Activated CD8-positive, alpha-beta memory T cell treated with anti-CD3 and anti-CD28 coated beads, Interleukin-2, amount 50 U/mL, for 24 hours (primary cell): ENCODE measurements around the gene TEKTIP1.

Experiments used
- DNase-seq: peaks from one replicate; pipeline ENCODE4 v3.0.0-alpha.2; 2020; ENCODE audit errors: extremely low read depth

The TEKTIP1 gene

GRCh38 chr19:3537438-3538240 lies 1.3 kb upstream of the TEKTIP1 start:
- no peak for DNase-seq

DNA sequence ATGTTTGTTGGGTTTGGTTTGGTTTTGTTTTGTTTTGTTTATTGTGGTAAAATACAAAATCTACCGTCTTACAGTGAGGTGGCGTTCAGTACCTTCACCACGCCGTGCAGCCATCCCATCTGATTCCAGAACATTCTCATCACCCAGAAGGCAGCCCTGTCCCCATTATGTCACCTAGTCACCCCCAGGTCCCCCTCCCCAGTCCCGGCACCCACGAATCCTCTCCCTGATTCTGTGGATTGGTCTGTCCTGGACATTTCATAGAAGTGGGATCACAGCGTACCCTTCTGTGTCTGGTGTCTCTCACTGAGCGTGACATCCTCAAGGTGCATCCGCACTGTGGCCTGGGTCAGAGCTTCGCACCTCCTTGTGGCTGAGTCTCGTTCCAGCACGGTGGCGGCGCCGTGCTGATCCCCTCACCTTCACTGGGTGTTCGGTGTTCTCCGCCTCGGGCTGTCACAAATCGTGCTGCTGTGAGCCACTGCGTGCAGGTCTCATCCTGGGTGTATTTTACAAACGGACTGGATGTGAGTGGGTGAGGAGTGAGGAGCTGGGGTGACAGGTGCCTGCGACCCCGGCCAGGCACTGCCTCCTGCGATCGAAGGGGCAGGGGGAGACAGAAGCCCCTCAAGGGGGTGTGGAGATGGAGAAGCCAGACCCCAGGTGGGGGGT lies 580 bp upstream of the TEKTIP1 start:
- DNase-seq, result no peak

DNA sequence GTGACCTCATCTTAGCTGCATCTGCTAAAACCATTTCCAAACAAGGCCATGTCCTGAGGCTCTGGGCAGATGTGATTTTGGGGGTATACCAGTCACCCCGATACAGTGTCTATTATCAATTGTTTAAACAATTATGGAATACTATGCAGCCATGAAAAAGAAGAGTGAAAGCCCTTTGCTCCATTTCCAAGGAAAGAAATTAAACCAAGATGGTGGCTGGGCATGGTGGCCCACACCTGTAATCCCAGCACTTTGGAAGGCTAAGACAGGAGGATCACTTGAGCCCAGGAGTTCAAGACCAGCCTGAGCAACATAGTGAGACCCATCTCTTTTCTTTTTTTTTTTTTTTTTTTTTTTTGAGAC lies 763 bp downstream of the TEKTIP1 start:
- DNase-seq, result no peak

GRCh38 chr19:3543150-3544057 lies 4.4 kb downstream of the TEKTIP1 start:
- no peak for DNase-seq

DNA sequence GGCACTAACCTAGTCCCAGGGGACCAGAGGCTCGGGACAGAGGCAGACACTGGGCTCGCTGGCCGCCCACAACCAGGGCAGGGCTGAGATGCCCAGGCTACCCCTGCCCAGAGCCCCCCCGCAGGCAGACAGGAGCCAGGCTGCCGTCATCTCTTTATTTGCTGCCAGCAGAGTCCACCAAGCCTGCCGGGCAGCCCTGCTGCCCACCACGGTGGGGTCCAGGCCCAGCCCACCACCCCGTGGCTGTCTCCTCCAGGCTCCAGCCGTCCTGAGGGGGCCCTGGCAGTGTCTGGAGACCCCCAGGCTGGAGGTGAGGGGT lies 5.0 kb downstream of the TEKTIP1 start:
- DNase-seq, result no peak

DNA sequence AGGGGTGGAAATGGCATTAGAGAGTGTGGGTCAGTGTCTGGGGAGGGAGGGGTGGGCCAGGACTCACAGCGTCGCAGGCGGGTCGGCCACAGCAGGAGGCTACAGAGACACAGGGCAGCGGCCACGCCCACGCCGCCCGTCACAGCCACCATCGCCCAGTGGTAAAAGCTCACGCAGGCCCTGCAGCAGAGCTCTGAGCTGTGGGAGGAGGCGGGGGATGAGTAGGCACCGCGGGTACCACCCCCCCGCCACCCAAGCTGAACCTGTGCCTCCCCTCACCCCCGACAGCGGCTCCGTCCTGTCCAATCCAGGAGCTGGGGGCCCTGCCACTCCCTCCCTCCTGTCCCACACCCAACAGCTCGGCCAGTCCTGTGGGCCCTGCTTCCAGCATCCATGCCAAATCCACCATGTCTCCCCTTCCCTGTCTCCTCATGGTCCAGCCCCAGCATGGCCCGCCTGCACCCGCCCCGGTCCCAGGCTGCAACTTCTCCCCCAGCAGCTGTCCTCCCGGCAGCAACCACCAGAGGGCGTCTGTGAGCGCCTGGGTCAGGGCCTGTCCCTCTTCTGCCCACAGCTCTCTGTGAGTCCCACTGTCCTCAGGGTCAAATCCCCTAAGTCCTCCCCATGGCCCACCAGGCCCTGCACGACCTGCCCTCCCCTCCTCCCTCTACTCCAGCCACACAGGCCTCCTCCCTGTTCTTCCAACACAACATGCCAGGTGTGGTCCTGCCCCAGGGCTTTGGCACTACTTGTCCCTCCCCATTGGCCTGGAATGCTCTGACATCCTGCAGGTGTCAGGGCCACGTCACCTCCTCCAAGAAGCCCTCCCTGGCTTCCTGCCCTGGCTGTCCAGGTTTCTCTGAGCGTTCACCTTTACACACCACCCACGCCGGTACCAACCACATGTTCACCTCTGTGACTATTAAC lies 6.0 kb downstream of the TEKTIP1 start:
- peak; percentile 53 for DNase-seq

GRCh38 chr19:3545669-3546034 lies 6.7 kb downstream of the TEKTIP1 start:
- no peak for DNase-seq

- DNase-seq, result no peak
These were observed 7.1 kb downstream of the TEKTIP1 start for GRCh38 chr19:3546119-3546518.

DNA sequence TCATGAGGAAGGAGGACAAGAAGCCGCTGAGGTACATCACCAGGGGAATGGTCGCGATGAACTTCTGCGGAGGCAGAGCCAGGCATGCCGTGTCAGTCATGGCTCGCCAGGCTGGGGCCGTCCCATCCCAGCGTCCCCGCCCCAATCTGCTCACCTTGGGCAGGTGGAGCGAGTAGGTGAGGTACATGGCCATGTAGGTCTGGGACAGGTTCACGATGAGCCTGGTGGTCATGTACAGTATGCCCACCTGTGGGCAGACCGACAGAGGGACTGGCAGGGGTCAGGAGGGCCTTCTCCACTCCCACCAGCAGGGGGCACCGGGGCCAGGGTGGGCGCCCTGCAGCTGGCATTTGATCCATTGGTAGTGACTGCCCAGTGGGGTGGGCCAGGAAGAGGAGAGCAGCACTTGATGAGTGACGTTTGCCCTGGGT lies 8.3 kb downstream of the TEKTIP1 start:
- no peak for DNase-seq

GRCh38 chr19:3547767-3548282 lies 8.9 kb downstream of the TEKTIP1 start:
- DNase-seq, result no peak

GRCh38 chr19:3548606-3549005 lies 9.6 kb downstream of the TEKTIP1 start:
- no peak for DNase-seq

DNA sequence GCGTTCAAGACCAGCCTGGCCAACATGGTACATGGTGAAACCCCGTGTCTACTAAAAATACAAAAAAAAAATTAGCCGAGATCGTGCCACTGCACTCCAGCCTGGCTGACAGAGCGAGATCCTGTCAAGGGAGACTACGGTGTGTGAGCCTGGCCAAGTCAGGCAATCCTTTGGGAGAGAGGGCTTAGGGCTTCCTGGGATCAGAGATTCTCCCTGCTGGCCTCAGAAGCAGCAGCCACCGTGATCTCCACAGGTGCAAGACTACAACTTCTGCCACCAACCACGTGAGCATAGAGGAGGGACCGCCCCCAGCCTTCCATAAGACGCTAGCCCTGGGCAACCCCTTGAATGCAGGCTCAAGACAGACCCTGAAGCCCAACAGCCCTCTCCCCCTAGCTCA lies 10.8 kb downstream of the TEKTIP1 start:
- DNase-seq, result no peak

- no peak for DNase-seq
These were observed 12.2 kb downstream of the TEKTIP1 start for GRCh38 chr19:3550947-3551791.

DNA sequence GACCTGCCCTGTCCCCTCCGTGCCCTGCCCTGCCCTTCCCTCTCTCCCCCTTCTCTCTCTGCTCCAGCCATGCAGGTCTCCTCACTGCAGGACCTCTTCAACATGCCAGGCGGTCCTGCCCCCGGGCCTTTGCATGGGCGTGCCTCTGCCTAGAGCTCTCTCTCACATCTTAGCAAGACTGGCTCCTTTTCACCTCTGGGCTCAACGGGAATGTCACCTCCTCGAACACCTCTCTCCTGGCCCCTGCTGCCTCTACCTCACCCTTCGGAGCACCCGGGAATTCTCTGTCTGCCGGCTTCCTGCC lies 12.8 kb downstream of the TEKTIP1 start:
- no peak for DNase-seq

DNA sequence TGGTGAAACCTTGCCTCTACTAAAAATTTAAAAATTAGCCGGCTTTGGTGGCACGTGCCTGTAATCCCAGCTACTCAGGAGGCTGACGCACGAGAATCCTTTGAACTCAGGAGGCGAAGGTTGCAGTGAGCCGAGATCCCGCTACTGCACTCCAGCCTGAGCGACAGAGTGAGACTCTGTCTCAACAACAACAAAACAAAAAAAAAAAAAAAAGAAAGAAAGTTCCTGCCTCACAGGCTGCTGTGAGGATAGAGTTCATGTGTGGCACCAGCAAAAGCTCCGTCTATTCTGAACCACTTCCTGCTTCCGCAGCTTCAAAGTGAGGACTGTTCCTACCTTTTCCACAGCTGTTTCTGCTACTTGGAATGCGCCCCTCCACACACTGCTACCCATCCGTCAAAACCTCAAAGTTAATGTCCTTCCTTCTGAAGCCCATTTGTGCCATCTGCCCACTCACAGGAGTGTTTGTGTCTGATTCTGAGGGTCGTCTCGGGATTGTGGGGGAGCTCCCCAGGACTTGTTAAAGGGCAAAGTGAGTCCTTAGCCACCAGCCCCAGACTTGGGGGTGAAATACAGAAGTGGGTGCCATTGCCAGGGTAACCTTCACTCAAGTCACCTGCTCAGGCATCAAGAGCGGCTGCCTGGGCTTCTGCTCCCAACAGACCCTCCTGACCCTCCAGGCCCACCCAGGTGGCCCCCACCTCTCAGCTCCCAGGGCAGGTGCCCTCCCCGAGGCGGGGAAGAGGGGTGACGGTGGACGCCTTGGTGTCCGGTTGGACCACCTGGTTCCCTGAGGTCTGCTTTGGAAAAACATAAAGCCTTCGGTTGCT lies 15.5 kb downstream of the TEKTIP1 start:
- DNase-seq, result no peak

- DNase-seq, result no peak
These were observed 16.9 kb downstream of the TEKTIP1 start for GRCh38 chr19:3555653-3556422.

DNA sequence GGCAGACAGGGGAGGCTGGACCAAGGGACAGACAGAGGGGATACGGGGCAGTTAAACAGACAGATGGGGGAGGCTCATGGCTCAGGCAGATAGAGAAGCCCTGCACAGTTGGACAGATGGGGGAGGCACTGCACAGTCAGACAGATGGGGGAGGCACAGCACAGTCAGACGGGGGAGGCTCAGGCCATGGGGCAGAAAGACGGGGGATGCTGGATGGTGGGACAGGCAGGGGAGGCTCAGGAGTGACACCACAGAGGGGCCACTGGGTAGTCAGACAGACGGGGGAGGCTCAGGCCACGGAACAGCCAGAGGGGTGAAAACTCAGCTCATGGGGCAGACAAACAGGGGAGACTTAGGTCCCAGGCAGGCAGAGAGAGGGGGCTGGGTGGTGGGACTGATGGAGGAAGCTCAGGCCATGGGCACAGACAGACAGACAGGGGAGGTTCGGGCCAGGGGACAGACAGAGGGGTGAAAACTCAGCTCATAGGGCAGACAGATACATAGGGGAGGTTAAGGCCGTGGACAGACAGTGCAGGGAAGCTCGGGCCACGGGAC lies 17.5 kb downstream of the TEKTIP1 start:
- DNase-seq, result no peak

DNA sequence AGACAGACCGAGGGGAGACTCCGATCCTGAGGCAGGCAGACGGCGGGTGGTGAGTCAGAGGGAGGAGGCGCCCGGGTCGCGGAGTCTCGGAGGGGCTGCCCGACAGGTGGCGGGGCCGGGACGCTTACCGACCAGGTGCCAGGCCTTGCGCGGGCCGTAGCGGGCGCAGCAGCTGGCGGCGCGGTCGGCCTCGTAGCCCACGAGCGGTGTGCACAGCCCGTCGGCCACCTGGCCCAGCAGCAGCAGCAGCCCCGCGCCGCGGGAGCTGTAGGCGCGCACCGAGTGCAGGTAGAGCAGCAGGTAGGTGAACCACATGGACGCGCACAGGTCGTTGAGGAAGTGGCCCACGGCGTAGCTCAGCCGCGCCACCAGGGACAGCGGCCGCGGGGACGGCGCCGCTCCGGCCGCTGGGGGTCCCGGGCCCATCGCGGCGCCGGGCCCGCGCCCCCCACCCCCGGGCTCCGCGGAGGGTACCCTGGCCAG lies 18.0 kb downstream of the TEKTIP1 start:
- DNase-seq, result no peak
